ENCODE results near the gene TRAM2. TPM values are rescaled to one million over a fixed set of nuclear protein-coding genes. Genes with fewer than 3 reads are reported as not detected.

TRAM2 gene
- total and polyA plus RNA-seq, 2 of the 8 experiments (the other 6 are each of a cell fraction or from before 2014, with no cell fraction given) = 9.0 to 21.4 TPM

GRCh38 chr6:52538901-52539354 lies 37.9 kb downstream of the TRAM2 start:
- H4K91ac ChIP-seq (replicated peaks; ENCODE audit: insufficient read length, low read length) = no peak overlapping the region
- H4K8ac ChIP-seq (ENCODE audit: extremely low read depth, insufficient read depth, low read length) = no peak overlapping the region
- no peak overlapping the region for H4K5ac ChIP-seq (ENCODE audit: insufficient read length, low read depth, low read length)
- peaks cover 5 to 14% (median 8%) of the 10 kb centered on the region in 4 experiments; a peak in 6 of 7 replicates for H3K4me1 ChIP-seq (replicated peaks in 1 of 4; ENCODE audit: control insufficient read depth in 3 of 4, insufficient read depth in 4 of 4, low read length in 3 of 4)
- H3K36me3 ChIP-seq (ENCODE audit: control insufficient read depth in 2 of 4, insufficient read depth in 4 of 4, low read length in 3 of 4) = peaks cover 0 to 4% (median 2%) of the 10 kb centered on the region in 4 experiments; a peak in 1 of 8 replicates
- H3K27ac ChIP-seq (ENCODE audit: low read depth, low read length) = no peak overlapping the region
- H3K27me3 ChIP-seq (replicated peaks in 1 of 4; ENCODE audit: control insufficient read depth in 3 of 4, extremely low read depth in 1 of 4, insufficient read depth in 3 of 4, low read length in 3 of 4) = no peaks in the 10 kb centered on the region
- H2AK5ac ChIP-seq (ENCODE audit: low read depth, low read length) = no peak overlapping the region
- H3K79me1 ChIP-seq (ENCODE audit: low read depth, low read length) = 0 out of 2 replicates have a peak, but pooled peaks cover 2% of the 10 kb centered on the region
- H3K23ac ChIP-seq (ENCODE audit: insufficient read length) = no peak overlapping the region
- DNase-seq (ENCODE audit: low read depth in 1 of 2, low spot score in 2 of 2) (no peak), FAIRE-seq (no peak)
- peaks cover 0 to 9% of the 10 kb centered on the region in 2 experiments; a peak in 3 of 4 replicates for H3K79me2 ChIP-seq (ENCODE audit: control insufficient read depth in 1 of 2, insufficient read depth in 2 of 2, low read length in 2 of 2)
- no peak overlapping the region for H3K18ac ChIP-seq (ENCODE audit: extremely low read depth, low read length)
- no peaks in the 10 kb centered on the region for H3K23me2 ChIP-seq (ENCODE audit: low read depth, low read length)
- no peak overlapping the region for H3K9ac ChIP-seq (replicated peaks in 1 of 4; ENCODE audit: extremely low read depth in 1 of 4, low read depth in 3 of 4, low read length in 3 of 4)
- ChIA-PET CTCF (ENCODE audit: partially characterized antibody) (interaction anchor here (1.0 to 7.7 kb wide), 4 partner anchors 12 to 123 kb away, joined by 3 to 49 read pairs (median 4); no protein-coding TSS in a partner anchor), POLR2A (ENCODE audit: partially characterized antibody) (interaction anchor here (1.8 kb wide), 1 partner anchor 11 kb away, joined by 4 read pairs; no protein-coding TSS in a partner anchor)
- no peak overlapping the region for H2BK15ac ChIP-seq (ENCODE audit: low read length)
- no peak overlapping the region for H3K4ac ChIP-seq (replicated peaks; ENCODE audit: insufficient read length, low read depth, low read length)
- TF ChIP-seq SIN3A (conservative IDR thresholded peaks at IDR 0.05 in 1 of 2, IDR thresholded peaks at IDR 0.05 in 1 of 2; ENCODE audit: low read depth in 1 of 2, low read length in 2 of 2) (no peak), ATF2 (IDR thresholded peaks at IDR 0.05; ENCODE audit: low read length) (no peak), SP2 (IDR thresholded peaks at IDR 0.05; ENCODE audit: low read length) (no peak), GABPA (IDR thresholded peaks at IDR 0.05; ENCODE audit: borderline replicate concordance, insufficient read depth, low read length) (no peak), SRF (IDR thresholded peaks at IDR 0.05; ENCODE audit: low read depth, low read length) (no peak)
- H3K9me3 ChIP-seq (ENCODE audit: insufficient read depth in 2 of 2, low read depth in 1 of 2, low read length in 1 of 2) = no peaks in the 10 kb centered on the region
- H2BK120ac ChIP-seq (replicated peaks; ENCODE audit: low read depth, low read length) = no peak overlapping the region
- no peak overlapping the region for H2AFZ ChIP-seq (ENCODE audit: low read length)
- H2BK12ac ChIP-seq (ENCODE audit: low read depth, low read length) = no peak overlapping the region
- no peak overlapping the region for H3K4me3 ChIP-seq (ENCODE audit: extremely low read depth in 1 of 4, insufficient read depth in 2 of 4, low read depth in 3 of 4, low read length in 4 of 4)
- H3K56ac ChIP-seq (replicated peaks; ENCODE audit: insufficient read length, low read depth, low read length) = no peak overlapping the region
- no peak overlapping the region for H2BK20ac ChIP-seq (ENCODE audit: low read length)
- H3K4me2 ChIP-seq (ENCODE audit: insufficient read depth in 1 of 2, low read depth in 2 of 2, low read length in 2 of 2) = no peak overlapping the region
- 93% methylated on average over 5 of the region's 5 CpGs; no CpG with 5 or more reads in 1 of the 2 experiments for WGBS, 2 experiments (ENCODE audit: extremely low coverage in 1 of 2, insufficient coverage in 1 of 2, insufficient read length in 1 of 2, insufficient replicate concordance in 2 of 2, low coverage in 1 of 2, low lambda C conversion rate in 2 of 2, missing lambda C conversion rate in 1 of 2)
- H2BK5ac ChIP-seq (ENCODE audit: low read depth, low read length) = no peak overlapping the region
- H3K14ac ChIP-seq (ENCODE audit: insufficient read length) = no peak overlapping the region
- H4K20me1 ChIP-seq (replicated peaks in 1 of 2; ENCODE audit: control insufficient read depth in 1 of 2, insufficient read depth in 2 of 2, low read length in 2 of 2) = no peaks in the 10 kb centered on the region
